HG02623 (cell line): ENCODE data around the gene MARCHF6.
A peak's percentile ranks its signal among the peaks of the same experiment; 100 is the strongest.
"Not testable (repeated sequence)": the region's sequence is repeated elsewhere in the genome, so short reads cannot be mapped to it uniquely, and the experiment has no call there.

Source experiments
- ATAC-seq: cut with Tn5 transposase; IDR thresholded peaks from one replicate; pipeline ENCODE4 v1.9.1; 2021; ENCODE audit warnings: moderate library complexity; ENCODE audit not compliant: unreplicated experiment

The MARCHF6 gene, protein sequence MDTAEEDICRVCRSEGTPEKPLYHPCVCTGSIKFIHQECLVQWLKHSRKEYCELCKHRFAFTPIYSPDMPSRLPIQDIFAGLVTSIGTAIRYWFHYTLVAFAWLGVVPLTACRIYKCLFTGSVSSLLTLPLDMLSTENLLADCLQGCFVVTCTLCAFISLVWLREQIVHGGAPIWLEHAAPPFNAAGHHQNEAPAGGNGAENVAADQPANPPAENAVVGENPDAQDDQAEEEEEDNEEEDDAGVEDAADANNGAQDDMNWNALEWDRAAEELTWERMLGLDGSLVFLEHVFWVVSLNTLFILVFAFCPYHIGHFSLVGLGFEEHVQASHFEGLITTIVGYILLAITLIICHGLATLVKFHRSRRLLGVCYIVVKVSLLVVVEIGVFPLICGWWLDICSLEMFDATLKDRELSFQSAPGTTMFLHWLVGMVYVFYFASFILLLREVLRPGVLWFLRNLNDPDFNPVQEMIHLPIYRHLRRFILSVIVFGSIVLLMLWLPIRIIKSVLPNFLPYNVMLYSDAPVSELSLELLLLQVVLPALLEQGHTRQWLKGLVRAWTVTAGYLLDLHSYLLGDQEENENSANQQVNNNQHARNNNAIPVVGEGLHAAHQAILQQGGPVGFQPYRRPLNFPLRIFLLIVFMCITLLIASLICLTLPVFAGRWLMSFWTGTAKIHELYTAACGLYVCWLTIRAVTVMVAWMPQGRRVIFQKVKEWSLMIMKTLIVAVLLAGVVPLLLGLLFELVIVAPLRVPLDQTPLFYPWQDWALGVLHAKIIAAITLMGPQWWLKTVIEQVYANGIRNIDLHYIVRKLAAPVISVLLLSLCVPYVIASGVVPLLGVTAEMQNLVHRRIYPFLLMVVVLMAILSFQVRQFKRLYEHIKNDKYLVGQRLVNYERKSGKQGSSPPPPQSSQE

DNA sequence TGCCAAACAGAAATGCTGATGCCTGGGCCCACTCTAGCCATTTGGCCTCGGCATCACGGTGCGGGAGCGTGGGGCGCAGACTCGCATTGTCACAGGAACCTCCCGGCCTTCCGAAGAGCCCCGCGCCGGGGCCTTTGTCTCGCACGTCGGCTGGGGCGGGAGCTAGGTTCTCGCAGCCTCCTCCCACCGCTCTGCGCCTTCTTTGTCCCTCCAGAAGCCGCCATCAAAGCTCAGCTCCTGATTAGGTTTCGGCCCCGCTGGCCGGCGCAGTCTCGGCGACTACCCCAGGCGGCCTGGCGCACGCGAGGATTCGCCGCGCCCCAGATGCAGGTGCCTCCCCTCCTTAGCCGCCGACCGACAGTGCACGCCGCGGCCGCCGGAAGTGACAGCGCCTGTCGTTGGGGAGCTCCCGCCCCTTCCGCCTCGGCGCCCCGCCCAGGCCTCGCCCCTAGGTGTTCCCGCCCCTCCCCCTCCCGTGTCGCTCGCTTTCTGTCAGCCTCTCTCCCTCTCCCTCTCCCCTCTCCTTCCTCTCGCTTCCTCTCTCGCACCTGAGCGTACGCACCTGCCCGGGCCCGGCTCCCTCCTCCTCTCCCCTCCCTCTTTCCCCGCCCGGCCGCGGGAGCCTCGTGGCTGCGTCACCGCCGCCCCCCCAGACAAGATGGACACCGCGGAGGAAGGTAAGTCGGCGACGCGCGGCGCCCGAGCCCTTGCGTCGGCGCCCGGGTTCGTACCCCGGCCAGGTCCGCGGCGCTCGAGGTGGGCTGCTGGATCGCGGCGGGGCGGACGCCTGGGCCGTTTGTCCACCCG lies at the start of gene MARCHF6:
Gene MARCHF6 (plus strand): TSS at position 455 of the 807 bp plus-strand sequence. CDS start 204 bp downstream, at position 659.
- peak; percentile 83 for ATAC-seq

DNA sequence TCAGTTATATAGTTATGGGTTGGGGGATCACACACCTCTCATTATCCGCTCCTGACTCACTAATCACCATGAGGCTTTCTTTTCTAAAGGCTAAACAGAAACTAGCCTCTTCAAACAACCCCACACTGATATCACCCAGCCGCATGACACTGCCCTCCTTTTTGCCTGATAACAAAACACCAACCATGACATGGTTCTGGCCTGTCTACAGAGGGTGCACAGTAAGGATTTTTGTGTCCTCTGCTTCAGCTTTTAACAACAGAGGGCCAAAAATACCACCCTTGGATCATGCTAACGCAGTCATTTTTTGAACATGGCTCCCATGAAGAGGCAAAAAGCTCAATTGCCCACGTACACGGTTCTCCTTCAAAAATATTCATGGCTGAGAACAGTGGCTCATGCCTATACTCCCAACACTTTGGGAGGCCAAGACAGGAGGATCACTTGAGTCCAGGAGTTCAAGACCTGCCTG lies 49.8 kb upstream of the MARCHF6 start:
- no peak for ATAC-seq

DNA sequence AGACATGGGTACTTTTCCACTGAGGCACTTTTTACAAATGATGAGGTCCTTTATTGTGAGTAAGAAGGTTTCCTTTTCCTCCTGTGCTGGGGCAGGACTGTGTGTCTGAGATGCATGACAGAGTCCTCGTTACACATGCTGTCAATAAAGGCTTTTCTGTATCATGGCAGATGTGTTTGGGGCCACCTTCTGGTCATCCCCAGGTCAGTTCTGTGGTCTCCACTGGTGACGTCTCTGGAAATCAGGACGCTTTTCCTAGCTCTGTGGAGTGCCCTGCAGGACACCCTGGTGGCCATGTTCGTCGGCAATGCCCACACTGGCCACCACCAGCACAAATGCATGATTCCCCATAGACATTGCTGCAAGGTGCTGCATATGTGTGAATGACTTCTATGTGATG lies 48.6 kb upstream of the MARCHF6 start:
- ATAC-seq = no peak

DNA sequence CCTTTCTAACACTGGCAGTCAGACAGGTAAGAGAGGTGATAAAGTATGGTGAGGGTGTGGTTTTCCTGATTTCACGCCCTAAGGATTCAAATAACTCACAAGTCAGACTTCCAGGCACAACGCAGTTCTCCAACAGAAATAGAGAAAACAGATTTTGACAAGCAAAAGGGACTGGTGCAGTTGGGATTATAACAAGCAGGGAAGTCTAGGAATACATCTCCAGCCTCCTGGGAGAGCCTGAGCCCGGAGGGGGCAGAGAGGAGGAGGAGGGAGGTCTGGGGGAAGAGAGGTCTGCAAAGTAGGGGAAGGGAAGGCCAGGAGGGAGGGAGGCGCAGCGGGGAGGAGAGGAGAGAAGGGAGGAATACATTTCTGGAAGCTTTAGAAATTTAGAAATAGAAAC lies 47.4 kb upstream of the MARCHF6 start:
- no peak for ATAC-seq

DNA sequence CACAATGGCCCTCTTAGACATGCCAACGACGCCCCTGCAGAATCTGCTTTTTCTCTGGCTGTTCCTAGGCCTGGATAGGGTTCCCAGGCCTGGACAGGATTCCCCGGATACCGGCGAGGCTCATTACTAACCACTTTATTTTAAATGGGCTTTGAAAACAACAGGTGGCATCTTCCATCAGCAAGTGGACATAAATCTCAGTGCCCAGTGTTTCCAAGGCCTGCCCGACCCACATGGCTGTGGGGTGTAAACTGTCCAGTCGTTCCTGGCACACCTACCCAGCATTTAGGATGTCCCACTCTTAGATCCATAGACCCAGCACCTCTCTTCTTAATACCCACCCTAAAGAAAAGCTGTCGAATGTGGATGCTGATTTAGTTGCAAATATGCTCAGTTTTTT lies 46.7 kb upstream of the MARCHF6 start:
- no peak for ATAC-seq

DNA sequence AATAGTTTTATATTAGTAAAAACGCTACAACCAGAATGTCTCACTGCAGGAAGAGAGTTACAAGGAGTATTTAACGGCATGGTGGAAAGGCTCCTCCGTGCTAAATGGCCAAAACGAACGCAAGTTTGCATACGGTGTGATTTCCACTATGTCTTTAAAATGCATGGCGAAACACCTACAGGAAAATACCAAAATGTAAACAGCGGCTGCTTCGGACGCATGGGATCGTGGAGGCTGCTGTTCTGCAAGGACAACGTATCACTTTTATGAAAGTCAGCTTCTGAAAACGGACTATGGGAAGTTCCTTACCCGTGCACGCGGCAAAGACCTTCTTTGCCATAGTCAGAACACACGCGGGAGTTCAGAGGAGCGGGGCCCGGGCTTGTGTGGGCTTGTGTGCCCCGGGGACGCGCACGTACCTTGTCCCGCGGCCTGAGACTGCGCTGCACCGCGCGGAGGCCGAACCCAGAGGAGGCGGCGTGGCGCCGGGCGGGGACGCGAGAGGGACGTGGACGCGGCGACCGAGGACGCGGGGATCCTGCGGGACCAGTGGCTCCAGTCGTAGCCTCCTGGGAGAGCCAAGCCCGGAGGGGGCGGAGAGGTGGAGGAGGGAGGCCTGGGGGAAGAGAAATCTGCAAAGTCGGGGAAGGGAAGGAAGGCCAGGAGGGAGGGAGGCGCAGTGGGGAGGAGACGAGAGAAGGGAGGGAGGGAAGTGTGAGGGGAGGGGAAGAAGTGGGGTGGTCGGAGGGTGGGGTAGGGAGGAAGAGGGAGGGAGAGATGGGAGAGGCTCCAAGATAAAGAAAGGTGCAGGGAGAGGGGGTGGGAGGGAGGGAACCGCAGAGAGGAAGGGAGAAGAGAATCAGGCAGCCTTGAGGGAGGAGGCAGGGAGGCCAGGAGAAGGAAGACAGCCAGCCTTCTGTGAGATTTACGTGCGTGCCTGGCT lies 46.0 kb upstream of the MARCHF6 start, which contains the start of gene CMBL:
Gene CMBL (minus strand): TSS at position 697 of the 943 bp plus-strand sequence. CDS start 17,140 bp downstream, outside the sequence.
- peak; percentile 66 for ATAC-seq

DNA sequence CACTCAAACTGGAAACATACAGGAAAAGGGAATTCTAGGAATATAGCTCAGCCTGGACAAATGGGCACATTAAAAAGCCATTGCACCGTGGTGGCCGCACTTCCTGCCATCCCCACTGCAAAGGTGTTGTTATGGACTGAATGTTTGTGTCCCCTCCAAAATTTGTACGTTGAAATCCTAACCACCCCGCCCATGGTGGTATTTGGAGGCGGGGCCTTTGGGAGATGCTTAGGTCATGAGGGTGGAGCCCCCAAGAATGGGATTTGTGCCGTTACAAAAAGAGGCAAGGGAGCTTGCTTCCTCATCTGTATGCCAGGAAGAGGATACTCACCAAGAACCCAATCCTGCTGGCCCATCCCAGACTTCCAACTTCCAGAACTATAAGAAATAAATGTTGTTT lies 44.7 kb upstream of the MARCHF6 start:
- no peak for ATAC-seq

DNA sequence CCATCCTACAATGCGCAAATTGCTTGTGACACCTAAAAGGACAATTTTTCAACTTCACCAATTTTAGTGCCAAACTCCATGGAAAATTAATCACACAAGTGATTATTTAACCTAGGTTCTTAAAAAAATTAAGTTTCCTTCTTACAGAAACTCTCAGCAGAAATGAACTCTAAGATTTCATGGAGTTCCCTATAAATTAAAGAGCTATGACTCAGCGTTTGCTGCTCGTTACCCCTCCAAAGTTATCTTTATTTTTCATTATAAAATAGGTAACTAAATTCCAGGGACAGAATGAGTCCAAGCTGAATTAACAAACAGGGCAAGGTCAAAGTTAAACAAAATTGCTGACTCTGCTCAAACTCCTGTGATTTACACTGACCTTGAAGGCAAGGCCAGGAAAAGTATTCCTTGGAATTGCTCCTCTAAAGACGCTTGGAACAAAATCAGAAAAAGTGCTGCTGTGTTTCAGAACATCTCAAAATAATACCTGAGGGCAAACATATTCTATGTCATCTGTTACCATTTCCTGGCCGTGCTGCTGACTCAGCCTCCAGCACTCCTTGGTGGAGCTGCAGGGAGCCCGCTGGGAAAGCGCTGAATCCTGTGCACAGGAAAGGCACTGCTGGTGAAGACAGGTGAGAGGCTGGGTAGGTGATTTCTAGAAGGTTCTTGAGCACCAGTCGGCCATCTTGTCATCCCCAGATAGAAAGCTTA lies 43.3 kb upstream of the MARCHF6 start:
- ATAC-seq = no peak

DNA sequence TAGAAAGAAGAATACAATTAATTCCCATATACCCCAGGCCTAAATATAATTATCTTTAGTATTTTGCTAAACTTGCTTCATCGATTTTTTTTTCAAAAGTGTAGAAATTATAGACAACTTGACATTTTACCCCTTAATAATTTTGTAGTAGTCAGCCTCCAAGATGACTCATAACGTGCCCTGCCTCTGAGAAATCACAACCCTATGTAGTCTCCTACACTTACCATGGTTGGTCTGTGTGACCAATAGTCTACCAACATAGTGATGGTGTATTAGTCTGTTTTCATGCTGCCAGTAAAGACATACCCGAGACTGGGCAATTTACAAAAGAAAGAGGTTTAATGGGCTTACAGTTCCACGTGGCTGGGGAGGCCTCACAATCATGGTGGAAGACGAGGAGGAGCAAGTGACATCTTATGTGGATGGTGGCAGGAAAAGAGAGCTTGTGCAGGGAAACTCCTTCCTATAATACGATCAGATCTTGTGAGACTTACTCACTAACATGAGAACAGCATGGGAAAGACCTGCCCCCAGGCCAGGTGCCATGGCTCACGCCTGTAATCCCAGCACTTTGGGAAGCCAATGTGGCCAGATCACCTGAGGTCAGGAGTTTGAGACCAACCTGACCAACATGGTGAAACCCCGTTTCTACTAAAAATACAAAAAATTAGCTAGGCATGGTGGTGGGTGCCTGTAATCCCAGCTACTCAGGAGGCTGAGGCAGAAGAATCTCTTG lies 42.5 kb upstream of the MARCHF6 start:
- ATAC-seq = not testable (repeated sequence)

DNA sequence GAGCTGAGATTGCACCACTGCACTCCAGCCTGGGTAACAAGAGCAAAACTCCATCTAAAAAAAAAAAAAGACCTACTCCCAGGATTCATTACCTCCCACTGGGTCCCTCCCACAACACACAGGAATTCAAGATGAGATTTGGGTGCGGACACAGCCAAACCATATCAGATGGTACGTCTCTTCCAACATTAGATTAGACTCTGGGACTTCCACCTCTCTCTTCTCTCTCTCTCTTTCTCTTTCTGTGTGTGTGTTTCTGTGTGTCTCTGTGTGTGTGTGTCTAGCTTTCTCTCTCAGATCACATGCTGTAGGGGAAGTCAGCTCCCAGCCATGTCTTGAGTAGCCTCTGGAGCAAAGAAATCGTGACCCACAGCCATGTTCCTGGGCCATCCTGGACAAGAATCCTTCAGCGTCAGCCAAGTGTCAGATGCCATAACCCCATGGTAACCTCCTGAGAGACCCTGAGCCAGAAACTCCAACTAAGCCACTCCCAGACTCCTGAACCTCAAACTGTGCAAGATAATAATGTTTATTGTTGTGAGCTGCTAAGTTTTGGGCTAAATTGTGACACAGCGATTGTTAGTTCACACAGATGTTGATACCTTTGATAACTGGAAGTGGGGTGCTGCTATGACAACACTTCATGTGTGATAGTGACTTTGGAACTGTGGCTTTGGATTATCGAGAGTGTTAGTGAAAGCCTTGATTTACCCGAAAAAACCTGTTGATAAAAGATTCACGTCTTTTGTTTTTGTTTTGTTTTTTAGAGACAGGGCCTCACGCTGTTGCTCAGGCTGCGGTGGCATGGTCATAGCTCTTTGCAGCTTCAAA lies 41.7 kb upstream of the MARCHF6 start:
- no peak for ATAC-seq

DNA sequence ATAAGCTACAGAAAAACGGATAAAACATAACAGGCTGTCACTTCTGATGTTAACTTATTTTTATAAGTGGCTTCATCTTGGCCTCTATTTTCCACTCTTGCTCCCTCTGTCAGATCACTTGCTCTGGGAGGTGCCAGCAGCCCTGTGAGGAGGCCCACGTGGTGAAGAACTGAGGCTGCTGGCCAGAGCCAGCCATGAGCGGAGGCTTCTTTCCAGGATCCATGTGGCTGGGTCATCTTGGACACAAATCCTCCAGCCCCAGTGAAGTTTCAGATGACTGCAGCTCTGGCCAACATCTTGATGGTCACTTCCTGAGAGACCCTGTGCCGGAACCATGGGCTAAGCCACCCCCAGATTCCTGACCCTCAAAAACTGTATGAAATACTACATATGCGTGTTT lies 38.3 kb upstream of the MARCHF6 start:
- no peak for ATAC-seq

DNA sequence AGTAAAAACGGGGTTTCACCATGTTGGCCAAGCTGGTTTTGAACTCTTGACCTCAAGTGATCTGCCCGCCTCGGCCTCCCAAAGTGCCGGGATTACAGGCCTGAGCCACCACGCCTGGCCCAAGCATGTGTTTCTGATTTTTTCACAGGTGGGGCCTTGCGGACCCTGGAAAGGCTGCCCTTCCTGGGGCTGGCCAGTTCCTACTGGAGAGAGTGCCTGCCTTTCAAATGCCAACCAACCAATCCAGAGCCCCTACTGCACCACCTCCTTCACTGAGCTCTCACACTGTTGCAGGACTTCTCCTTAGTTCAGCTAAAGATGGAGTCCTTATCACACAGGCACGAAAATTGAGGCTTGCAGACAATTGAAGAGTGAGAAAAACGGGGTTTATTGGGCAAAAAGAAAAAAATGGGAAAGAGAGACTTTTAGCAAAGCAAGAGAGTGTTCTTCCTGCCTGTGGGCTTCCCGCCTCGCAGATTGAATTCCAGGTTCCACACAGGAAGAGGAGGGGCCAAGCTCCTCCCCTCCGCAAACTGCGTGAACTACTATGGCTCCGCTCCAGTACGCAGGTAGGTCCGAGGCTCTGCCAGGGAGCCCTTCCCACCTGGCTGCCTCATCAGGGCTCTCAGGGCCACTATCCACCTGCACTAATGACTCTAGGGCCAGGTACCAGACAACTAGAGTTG lies 37.5 kb upstream of the MARCHF6 start:
- no peak for ATAC-seq

DNA sequence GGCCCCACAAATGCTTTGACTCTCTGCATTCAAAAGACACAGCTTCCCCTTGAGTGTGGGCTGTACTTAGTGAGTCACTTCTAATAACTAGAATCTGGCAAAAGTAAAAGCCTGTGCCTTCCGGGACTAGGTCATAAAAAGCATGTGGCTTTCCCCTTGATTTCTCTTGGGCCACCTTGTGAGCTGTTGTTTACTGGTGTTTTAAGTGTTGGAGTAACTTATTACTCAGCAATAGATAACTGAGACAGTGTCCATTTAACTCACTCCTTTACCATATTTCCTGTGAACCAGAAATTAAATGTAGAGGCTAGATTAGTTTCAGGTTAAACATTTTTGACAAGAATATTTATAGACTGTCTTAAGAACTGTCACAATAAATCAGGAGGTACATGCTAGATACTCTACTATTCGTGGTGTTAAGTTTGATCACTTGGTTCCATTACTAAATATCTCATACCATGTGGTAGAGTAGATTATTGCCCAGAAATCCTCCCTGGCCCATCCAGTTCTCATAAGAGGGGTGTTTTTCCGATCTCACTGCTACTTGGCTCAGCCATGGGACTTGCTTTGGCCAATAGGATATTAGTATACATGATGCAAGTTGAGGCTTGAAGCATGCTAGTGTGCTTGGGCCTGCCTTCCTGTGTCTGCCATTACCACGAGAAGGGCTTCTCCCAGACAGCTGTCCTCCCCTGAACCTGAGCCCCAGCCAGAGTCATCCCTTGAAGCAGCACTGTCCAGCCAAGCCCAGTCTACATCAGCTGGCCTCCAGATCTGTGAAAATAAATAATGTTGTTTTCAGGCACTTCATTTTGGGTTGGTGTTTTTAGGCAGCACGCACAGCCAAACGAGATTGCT lies 35.4 kb upstream of the MARCHF6 start:
- ATAC-seq = peak; percentile 69

DNA sequence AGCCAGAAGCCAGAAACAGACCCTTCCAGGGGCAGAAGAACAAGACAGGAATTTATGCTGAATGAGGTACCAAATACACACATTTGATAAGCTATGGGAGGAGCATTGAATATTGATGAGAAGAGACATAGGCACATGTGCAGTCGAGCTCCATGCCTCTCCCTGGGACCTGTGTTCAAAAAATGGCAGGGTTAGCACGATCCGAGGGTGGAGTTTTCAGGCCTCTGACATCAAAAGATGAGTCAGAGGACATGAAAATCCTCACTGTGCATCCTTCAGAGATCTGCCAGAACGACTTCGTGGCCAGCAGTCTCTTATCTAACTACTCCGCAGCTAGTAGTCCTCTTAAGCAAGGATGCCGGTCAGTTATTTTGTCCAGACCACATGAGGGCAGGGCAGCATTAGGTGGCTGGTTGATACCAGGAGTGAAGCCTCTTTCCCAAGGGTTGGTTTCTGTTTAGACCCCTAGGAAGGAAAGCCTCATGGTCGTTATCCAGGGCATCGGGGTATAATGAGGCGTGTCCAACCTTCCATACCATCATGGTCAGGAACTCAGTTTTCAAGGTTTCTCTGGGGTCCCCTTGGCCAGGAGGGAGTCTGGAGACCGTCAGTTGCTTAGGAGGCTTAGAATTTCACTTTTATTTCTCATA lies 34.2 kb upstream of the MARCHF6 start:
- ATAC-seq = no peak

DNA sequence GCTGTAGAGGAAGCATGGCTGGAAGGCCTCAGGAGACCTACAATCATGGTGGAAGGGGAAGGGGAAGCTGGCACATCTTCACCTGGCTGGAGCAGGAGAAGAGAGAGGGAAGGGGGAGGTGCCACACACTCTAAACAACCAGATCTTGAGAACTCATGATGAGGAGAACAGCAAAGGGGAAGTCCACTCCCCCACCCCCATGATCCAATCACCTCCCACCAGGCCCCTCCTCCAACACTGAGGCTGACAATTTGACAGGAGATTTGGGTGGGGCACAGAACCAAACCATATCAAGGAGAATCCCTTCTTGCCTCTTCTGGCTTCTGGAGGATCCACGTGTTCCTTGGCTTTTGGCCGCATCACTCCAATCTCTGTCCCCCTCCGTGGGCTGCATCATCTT lies 32.7 kb upstream of the MARCHF6 start:
- ATAC-seq = no peak
